Iris pigment epithelial cell (primary cell): ENCODE measurements around the gene SACS.
"Not testable (repeated sequence)": the region's sequence is repeated elsewhere in the genome, so short reads cannot be mapped to it uniquely, and the experiment has no call there.

Experiments
- DNase-seq: peaks from one replicate; pipeline ENCODE4 v3.0.0-alpha.2; 2011; ENCODE audit warnings: low read depth

Gene SACS

DNA sequence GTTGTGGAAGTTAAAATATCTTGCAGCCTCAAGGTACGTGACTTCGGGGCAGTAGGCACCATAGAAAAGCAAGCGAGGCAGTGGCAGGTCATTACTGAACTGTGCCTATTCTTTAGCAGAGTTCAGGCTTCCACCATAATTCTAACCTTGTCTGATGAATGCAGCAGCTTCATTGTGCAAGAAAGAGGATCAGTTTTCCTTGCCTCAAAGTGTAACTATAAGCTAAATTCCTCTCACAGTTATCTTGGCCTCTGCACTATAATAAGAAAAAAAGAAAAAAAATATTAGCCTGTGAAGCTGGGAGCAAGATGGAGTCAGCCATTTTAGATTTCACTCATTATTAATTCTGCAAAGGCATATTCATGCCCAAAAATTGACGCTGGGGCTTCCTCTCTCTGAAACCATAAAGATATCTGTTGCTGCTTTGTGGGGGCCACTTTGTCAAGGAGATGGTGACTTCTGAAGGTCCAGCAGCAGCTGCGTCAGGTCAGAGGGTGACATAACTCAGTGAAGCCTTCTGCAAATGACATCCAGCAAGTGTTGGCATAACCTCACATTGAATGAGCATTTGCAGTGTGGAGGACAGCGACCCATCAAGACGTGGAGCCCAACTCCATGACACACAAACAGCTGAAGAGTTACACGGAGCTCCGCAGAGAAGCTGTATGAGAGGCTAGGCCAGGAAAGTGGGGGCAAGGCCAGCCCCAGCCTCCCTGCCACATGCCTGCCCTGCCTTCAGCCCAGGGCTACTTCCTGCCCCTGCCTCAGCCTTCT lies 23.1 kb upstream of the SACS start:
- DNase-seq = no peak

DNA sequence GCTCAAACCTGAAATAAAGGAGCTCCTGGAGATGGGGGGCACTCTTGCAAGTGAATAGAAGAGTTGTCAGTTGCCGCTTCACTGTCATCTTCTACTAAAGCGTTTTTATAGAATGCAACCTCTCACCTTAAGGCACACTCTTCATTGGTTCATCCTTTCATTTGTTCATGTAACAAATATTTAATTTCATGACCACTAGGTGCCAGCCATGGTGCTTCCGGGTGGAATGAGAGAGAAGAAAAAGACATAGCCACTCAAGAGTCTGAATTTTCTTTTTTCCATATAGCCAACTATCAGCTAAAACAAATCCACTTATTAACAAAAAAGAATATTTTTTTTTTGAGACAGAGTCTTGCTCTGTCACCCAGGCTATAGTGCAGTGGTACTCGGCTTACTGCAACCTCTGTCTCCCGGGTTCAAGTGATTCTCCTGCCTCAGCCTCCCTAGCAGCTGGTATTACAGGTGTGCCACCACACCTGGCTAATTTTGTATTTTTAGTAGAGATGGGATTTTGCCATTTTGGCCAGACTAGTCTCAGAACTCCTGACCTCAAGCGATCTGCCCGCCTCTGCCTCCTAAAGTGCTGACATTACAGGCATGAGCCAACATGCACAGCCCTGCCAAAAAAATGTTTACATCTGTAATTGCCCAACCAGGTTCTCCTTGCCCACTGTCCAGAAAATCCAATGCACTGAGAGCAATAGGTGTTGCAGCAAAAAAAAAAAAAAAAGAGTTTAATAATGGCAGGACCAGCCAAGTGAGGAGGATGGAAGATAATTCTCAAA lies 22.1 kb upstream of the SACS start:
- DNase-seq = no peak

GRCh38 chr13:23453132-23453531 lies 19.6 kb upstream of the SACS start:
- no peak for DNase-seq

- DNase-seq = no peak
Observed at GRCh38 chr13:23450340-23451046, 17.0 kb upstream of the SACS start.

DNA sequence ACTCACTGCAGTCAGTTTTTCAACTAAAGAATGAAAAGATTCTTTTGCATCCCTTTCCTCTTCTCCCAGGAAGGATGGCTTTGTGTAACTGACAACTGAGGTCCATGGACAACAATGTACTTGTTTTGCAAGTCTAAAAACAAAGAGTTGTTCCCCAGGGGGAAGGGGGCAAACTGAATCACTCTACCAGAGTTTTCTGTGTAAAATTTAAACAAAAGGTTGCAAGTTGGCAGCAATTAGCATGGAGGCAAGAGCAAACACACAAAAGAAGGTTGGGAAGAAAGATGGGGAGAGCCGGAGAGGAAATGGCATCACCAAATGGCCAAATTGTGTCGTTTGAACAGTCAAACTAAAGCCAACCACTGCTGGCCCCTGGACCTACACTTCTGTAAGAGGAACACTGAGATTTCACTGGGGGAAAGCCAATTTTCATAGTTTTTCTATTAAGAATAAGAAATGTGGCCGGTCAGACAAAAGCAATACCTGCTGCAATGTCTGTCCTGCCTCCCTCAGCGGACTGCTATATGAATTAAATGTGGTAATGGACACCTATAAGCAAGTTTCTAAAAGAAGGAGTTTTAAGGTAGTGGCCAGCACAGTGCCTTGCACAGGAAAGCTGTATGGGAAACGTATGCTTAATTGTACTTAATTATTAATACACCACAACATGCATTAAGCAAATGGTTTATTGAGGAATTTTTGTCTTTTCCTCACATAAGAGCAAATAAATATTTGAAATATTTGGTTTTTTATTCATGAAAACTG lies 16.1 kb upstream of the SACS start:
- no peak for DNase-seq

- DNase-seq = no peak
Observed at GRCh38 chr13:23447927-23448326, 14.4 kb upstream of the SACS start.

GRCh38 chr13:23445794-23446193 lies 12.3 kb upstream of the SACS start:
- no peak for DNase-seq

- DNase-seq = no peak
Observed at GRCh38 chr13:23443878-23444277, 10.4 kb upstream of the SACS start.

DNA sequence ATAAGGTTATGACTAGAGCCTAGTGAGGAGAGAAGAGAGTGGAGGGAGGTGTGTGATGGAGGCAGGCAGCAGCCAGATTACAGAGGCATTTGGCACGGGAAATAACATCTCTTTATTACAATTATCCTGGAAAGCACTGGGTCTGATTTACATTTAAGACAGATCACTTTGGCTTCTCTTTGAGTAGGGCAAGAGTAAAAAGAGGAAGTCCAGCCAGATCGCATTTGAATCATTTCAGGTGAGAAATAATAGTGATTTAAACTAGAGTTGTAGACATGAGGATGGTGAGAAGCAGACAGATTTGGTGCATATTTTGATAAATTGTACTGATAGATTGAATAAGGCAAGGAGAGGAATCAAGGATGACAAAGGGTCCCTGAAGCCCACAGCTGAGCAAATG lies 9.6 kb upstream of the SACS start:
- no peak for DNase-seq

GRCh38 chr13:23440821-23441618 lies 7.5 kb upstream of the SACS start:
- DNase-seq = no peak

- not testable (repeated sequence) for DNase-seq
Observed at GRCh38 chr13:23440324-23440723, 6.8 kb upstream of the SACS start.

- no peak for DNase-seq
Observed at GRCh38 chr13:23437916-23438315, 4.4 kb upstream of the SACS start.

DNA sequence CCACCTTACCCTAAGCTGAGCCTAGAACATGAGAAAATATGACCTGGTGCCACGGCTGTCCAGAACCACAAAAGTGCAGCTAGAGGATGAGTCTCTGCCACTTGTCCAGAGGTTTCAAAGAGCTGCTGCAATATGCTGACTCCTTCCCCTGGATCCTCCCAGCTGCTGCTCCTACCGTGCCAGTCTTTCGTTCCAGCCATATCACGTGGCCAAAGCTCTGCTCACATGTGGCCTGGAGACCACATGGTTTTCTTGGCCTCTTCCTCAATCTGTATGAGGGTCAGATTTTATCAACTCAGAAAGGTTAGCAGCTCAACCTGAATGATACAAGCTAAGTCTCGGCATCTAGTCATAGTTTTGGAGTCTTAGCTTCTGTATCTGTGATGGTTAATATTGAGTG lies 3.2 kb upstream of the SACS start:
- DNase-seq = no peak

- DNase-seq = no peak
Observed at GRCh38 chr13:23434491-23434890, 989 bp upstream of the SACS start.

GRCh38 chr13:23432626-23433025 lies 876 bp downstream of the SACS start:
- DNase-seq = no peak

- no peak for DNase-seq
Observed at GRCh38 chr13:23430664-23431063, 2.8 kb downstream of the SACS start.

GRCh38 chr13:23427881-23428528 lies 5.5 kb downstream of the SACS start:
- DNase-seq = peak; percentile 36

GRCh38 chr13:23427342-23427843 lies 6.1 kb downstream of the SACS start:
- DNase-seq = peak; percentile 81

- no peak for DNase-seq
Observed at GRCh38 chr13:23421596-23421995, 11.9 kb downstream of the SACS start.
